Stomach (tissue), 4 donors: ENCODE data around the gene TPSAB1.

ENCODE experiments used
- CTCF ChIP-seq, 7 experiments: fragments of 450-650 bp in 4 of 7; fragments of 200-600 bp in 3 of 7; sonication (generic) in 3 of 7; IDR thresholded peaks; one replicate each; pipeline ENCODE4 v1.5.1; 2016 to 2019; ENCODE audit warnings: antibody characterized with exemption in 7 of 7, control low read depth in 2 of 7, mild to moderate bottlenecking in 1 of 7
- EP300 ChIP-seq: sonication (generic); formaldehyde crosslinking; IDR thresholded peaks from one replicate; pipeline ENCODE4 v1.6.1; 2017; ENCODE audit warnings: antibody characterized with exemption
- POLR2A ChIP-seq, 4 donors: fragments of 450-650 bp; IDR thresholded peaks; one replicate each; pipeline ENCODE4 v1.6.1; 2016; ENCODE audit warnings: antibody characterized with exemption in 4 of 4, control low read depth in 2 of 4, mild to moderate bottlenecking in 1 of 4, moderate library complexity in 1 of 4
- POLR2AphosphoS5 ChIP-seq, 3 donors: sonication (generic); formaldehyde crosslinking; IDR thresholded peaks; one replicate each; pipeline ENCODE4 v1.6.1; 2016; ENCODE audit warnings: antibody characterized with exemption in 3 of 3

DNA sequence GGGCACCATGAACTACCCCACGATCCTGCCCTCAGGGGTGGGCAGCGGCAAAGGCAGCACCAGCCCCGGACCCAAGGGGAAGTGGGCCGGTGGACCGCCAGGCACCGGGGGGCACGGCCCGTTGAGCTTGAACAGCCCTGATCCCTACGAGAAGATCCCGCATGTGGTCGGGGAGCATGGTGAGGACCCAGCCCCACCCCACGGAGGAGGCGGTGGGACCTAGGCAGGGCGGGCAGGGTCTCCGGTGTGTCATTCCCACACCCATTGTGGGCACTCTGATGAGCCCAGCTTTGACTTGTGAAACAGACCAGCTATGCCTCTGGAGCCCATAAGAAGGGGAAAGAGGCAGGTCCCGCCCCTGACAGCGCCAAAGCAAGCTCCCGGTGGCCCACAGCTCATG lies 38.2 kb upstream of the TPSAB1 start:
- TF ChIP-seq CTCF (IDR thresholded peaks at IDR 0.05), result no peak
- no peak for TF ChIP-seq POLR2AphosphoS5 (IDR thresholded peaks at IDR 0.05)
- no peak for TF ChIP-seq EP300
- no peak for TF ChIP-seq POLR2A (IDR thresholded peaks at IDR 0.05)
